Esophagus muscularis mucosa (tissue), 4 donors: Measurements from ENCODE around the gene MACROD2. TPM values are rescaled to one million over a fixed set of nuclear protein-coding genes. Genes with fewer than 3 reads are reported as not detected.

Source experiments
- DNase-seq: peaks from one replicate; pipeline ENCODE4 v3.0.0-alpha.2; 2017; ENCODE audit errors: extremely low spot score
- H3K27ac ChIP-seq, 4 donors: fragments of 200-600 bp; sonication (generic); replicated peaks in 1 of 4; 1 replicate in 3 of 4; 2 replicates in 1 of 4; pipeline ENCODE4 v1.5.1; 2016 to 2019; ENCODE audit warnings: mild to moderate bottlenecking in 1 of 4
- H3K27me3 ChIP-seq, 4 donors: fragments of 200-600 bp; sonication (generic); one replicate each; pipeline versions ENCODE4 v1.5.1 to v1.6.0; 2016 to 2019
- H3K36me3 ChIP-seq, 4 donors: fragments of 200-600 bp; sonication (generic); one replicate each; pipeline ENCODE4 v1.5.1; 2016 to 2019
- H3K4me1 ChIP-seq, 4 donors: fragments of 200-600 bp; sonication (generic); one replicate each; pipeline ENCODE4 v1.5.1; 2016 to 2019
- H3K4me3 ChIP-seq, 4 donors: fragments of 200-600 bp; sonication (generic); 1 replicate in 2 of 4; 2 replicates in 2 of 4; pipeline ENCODE4 v1.5.1; 2016 to 2019; ENCODE audit warnings: mild to moderate bottlenecking in 4 of 4, moderate library complexity in 1 of 4
- H3K9me3 ChIP-seq, 4 donors: fragments of 200-600 bp; sonication (generic); 1 replicate in 3 of 4; 2 replicates in 1 of 4; pipeline ENCODE4 v1.5.1; 2016 to 2019
- EP300 ChIP-seq: sonication (generic); formaldehyde crosslinking; IDR thresholded peaks from one replicate; pipeline ENCODE4 v1.6.1; 2017; ENCODE audit warnings: antibody characterized with exemption
- POLR2A ChIP-seq: fragments of 450-650 bp; IDR thresholded peaks from one replicate; pipeline ENCODE4 v1.6.1; 2017; ENCODE audit warnings: antibody characterized with exemption, moderate library complexity, mild to moderate bottlenecking, low read depth
- POLR2AphosphoS5 ChIP-seq, 2 donors: sonication (generic); formaldehyde crosslinking; IDR thresholded peaks; one replicate each; pipeline ENCODE4 v1.6.1; 2017; ENCODE audit warnings: antibody characterized with exemption in 2 of 2
- WGBS: methylation state at CpG from one replicate; pipeline ENCODE4 v1.1.5; 2018; 5-methylcytosine and 5-hydroxymethylcytosine counted together
- intact Hi-C: fragments of 100-400 bp; cut with DNase I; formaldehyde crosslinking; loops from one replicate; pipeline ENCODE4 v1.15.1; 2023
- total RNA-seq, 4 donors: library from RNA; depleted of rRNA; stranded (reverse); fragments of >200 nt; gene quantifications; one replicate each; pipeline versions ENCODE4 v1.1.0 to v1.2.1, GENCODE V29; 2016
- TF ChIP-seq, protein P1 (sequence below), 3 experiments: fragments of 200-600 bp in 2 of 3; fragments of 450-650 bp in 1 of 3; sonication (generic) in 2 of 3; IDR thresholded peaks; one replicate each; pipeline ENCODE4 v1.5.1; 2017 to 2019; ENCODE audit warnings: antibody characterized with exemption in 3 of 3, mild to moderate bottlenecking in 2 of 3, moderate library complexity in 1 of 3

The MACROD2 gene
- total RNA-seq, 4 donors from 2014 or later: 1.4 to 3.6 (median 2.6) TPM

DNA sequence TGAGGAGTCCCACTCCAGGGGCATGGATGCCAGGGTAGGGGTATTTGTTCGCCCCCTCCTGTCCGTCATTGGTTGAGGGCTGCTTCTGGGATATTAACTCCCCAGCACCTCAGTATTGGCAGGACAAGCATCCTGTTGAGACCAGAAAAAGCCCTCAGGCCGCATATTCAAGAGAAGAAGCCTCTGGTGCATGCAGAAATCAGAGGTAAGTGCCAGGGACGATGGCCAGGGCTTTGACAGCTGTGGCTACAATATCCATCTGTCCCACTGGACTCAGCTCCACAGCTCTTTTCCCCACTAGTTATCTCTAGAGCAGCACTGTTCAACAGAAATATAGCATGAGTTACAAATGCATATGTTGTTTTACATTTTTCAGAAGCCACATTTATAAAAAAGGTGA, 1926.6 kb downstream of the MACROD2 start:
- 62% methylated on average over 4 of the region's 4 CpGs for WGBS
- Histone ChIP-seq H3K27me3 (no peaks in the 10 kb centered on the region), H3K9me3 (no peaks in the 10 kb centered on the region), H3K27ac (no peak overlapping the region), H3K4me3 (no peak overlapping the region), H3K36me3 (no peaks in the 10 kb centered on the region), H3K4me1 (peaks cover 0 to 10% (median under 1%) of the 10 kb centered on the region in 4 donors)
- intact Hi-C loops: no loop called here
- TF ChIP-seq, protein P1, sequence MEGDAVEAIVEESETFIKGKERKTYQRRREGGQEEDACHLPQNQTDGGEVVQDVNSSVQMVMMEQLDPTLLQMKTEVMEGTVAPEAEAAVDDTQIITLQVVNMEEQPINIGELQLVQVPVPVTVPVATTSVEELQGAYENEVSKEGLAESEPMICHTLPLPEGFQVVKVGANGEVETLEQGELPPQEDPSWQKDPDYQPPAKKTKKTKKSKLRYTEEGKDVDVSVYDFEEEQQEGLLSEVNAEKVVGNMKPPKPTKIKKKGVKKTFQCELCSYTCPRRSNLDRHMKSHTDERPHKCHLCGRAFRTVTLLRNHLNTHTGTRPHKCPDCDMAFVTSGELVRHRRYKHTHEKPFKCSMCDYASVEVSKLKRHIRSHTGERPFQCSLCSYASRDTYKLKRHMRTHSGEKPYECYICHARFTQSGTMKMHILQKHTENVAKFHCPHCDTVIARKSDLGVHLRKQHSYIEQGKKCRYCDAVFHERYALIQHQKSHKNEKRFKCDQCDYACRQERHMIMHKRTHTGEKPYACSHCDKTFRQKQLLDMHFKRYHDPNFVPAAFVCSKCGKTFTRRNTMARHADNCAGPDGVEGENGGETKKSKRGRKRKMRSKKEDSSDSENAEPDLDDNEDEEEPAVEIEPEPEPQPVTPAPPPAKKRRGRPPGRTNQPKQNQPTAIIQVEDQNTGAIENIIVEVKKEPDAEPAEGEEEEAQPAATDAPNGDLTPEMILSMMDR (IDR thresholded peaks at IDR 0.05): no peak
- TF ChIP-seq EP300 (no peak), POLR2AphosphoS5 (IDR thresholded peaks at IDR 0.05) (no peak), POLR2A (no peak)
- peak; percentile 88 for DNase-seq

GRCh38 chr20:15922556-15922955, 1927.2 kb downstream of the MACROD2 start:
- H3K4me3 ChIP-seq: no peak overlapping the region
- peaks cover 0 to 5% (median 0%) of the 10 kb centered on the region in 4 donors for H3K4me1 ChIP-seq
- intact Hi-C loops: no loop called here
- peak; percentile 42 for DNase-seq
- WGBS: 89% methylated on average over 1 of the region's 1 CpG
- no peaks in the 10 kb centered on the region for H3K36me3 ChIP-seq
- H3K27ac ChIP-seq: no peak overlapping the region
- H3K9me3 ChIP-seq: no peaks in the 10 kb centered on the region
- TF ChIP-seq POLR2A: no peak
- TF ChIP-seq, protein P1 (IDR thresholded peaks at IDR 0.05): no peak
- no peak for TF ChIP-seq POLR2AphosphoS5 (IDR thresholded peaks at IDR 0.05)
- TF ChIP-seq EP300: no peak
- no peaks in the 10 kb centered on the region for H3K27me3 ChIP-seq

- TF ChIP-seq EP300: no peak
- TF ChIP-seq POLR2A: no peak
- TF ChIP-seq, protein P1 (IDR thresholded peaks at IDR 0.05): no peak
- no peak for TF ChIP-seq POLR2AphosphoS5 (IDR thresholded peaks at IDR 0.05)
- Histone ChIP-seq H3K4me1 (peaks cover 0 to 5% (median 0%) of the 10 kb centered on the region in 4 donors), H3K27me3 (no peaks in the 10 kb centered on the region), H3K4me3 (no peak overlapping the region), H3K36me3 (no peaks in the 10 kb centered on the region), H3K27ac (no peak overlapping the region), H3K9me3 (no peaks in the 10 kb centered on the region)
- intact Hi-C loops: no loop called here
- WGBS: 90% methylated on average over 8 of the region's 8 CpGs
- DNase-seq: peak; percentile 45
Observed at GRCh38 chr20:15923030-15923776, 1927.9 kb downstream of the MACROD2 start.

DNA sequence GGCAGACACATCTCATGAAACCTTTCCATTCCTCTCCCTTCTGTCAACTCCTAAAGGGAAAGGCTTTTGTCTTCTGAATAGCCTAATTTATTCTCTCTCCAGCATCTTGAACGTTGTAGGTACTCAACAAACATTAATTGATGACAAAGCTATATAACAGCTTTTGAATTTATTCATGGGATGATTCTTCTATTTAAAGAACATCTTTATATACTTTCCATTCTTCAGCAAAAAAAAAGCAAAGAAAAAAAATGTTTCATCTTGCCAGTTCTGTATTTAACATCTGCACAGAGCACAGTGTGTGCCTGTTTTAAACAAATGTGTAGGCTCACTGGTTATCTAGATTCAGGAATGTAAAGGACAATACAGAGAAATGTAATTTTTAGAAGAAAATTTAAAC, 1929.2 kb downstream of the MACROD2 start:
- WGBS: 56% methylated on average over 1 of the region's 1 CpG
- intact Hi-C loops: no loop called here
- H3K36me3 ChIP-seq: no peaks in the 10 kb centered on the region
- no peak overlapping the region for H3K27ac ChIP-seq
- H3K4me1 ChIP-seq: peaks cover 0 to 5% (median 0%) of the 10 kb centered on the region in 4 donors
- H3K4me3 ChIP-seq: no peak overlapping the region
- DNase-seq: no peak
- TF ChIP-seq POLR2A: no peak
- H3K27me3 ChIP-seq: no peaks in the 10 kb centered on the region
- H3K9me3 ChIP-seq: no peaks in the 10 kb centered on the region

- no peaks in the 10 kb centered on the region for H3K36me3 ChIP-seq
- 82% methylated on average over 8 of the region's 8 CpGs for WGBS
- H3K4me1 ChIP-seq: peaks cover 0 to 10% (median 5%) of the 10 kb centered on the region in 4 donors
- no peak for DNase-seq
- H3K9me3 ChIP-seq: no peaks in the 10 kb centered on the region
- H3K4me3 ChIP-seq: no peak overlapping the region
- TF ChIP-seq, protein P1 (IDR thresholded peaks at IDR 0.05): no peak
- H3K27me3 ChIP-seq: no peaks in the 10 kb centered on the region
- no peak overlapping the region for H3K27ac ChIP-seq
- intact Hi-C loops: no loop called here
Observed at GRCh38 chr20:15925376-15925775, 1930.1 kb downstream of the MACROD2 start.
